ENCODE measurements around the gene DNAJB2. TPM values are rescaled to one million over a fixed set of nuclear protein-coding genes. Genes with fewer than 3 reads are reported as not detected.
"Not testable (repeated sequence)": the region's sequence is repeated elsewhere in the genome, so short reads cannot be mapped to it uniquely, and the experiment has no call there.

DNAJB2 gene
- total RNA-seq, 1 experiment from 2014 or later = 36.2 TPM

DNA sequence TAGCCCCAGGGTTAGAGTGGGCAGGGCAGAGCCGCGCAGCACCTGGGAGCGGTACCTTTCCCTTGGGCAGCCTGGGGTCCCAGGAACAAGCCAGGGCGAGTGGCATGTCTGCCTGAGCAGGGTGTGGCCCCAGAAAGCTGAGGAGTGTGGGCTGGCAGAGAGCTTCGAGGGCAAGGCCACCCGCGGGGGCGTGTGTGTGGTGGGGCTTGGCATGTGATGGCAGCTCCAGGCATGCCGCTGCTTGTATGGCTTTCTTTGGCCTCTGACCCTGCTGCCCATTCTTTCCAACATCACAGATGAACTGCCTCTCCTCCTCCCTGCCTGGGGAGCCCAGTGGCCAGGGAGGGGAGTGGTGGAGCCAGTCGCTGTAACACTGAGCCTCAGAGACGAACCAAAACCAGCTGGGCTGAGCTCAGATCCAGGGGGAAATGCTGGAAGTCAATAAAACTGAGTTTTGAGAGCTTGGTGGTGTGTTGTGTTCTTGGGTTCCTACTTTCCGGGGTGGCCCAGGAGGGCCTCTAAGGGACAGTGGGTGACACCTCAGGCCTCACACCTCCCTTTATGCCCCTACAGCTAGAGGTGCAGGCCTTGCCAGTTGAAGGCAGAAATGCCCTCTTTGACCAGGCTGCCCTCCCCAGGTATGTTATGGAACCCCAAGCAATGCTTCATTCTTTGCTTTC is 7.4 kb downstream of the DNAJB2 start:
- ChIA-PET CTCF (interaction anchor here (1.2 to 1.7 kb wide), 2 partner anchors 8 to 9 kb away, joined by 3 to 18 read pairs; partner anchors contain the start of gene DNAJB2), RAD21 (ENCODE audit: low non-redundant PET in 1 of 2, low total read pairs in 2 of 2, uncharacterized antibody in 2 of 2, unreplicated experiment in 2 of 2) (no interaction called here), POLR2A (no interaction called here)
- H2AFZ ChIP-seq (ENCODE audit: low read depth, low read length, poor library complexity, severe bottlenecking) = no peak overlapping the region
- H3K4me1 ChIP-seq (ENCODE audit: control insufficient read depth in 1 of 2, insufficient read depth in 2 of 2, low read length in 2 of 2) = peaks cover 16 to 18% of the 10 kb centered on the region in 2 experiments
- H3K9me3 ChIP-seq (ENCODE audit: control insufficient read depth in 1 of 2, insufficient read depth in 1 of 2, low read depth in 1 of 2, low read length in 2 of 2) = no peaks in the 10 kb centered on the region
- no peaks in the 10 kb centered on the region for H3K36me3 ChIP-seq (ENCODE audit: control insufficient read depth in 1 of 2, insufficient read depth in 2 of 2, low read length in 2 of 2)
- H3K9ac ChIP-seq (ENCODE audit: low read length) = no peak overlapping the region
- H3K27me3 ChIP-seq (ENCODE audit: insufficient read depth, low read length) = no peaks in the 10 kb centered on the region
- H3K27ac ChIP-seq (ENCODE audit: low read depth, low read length) = peak overlapping the region; percentile 22; the same call in 1 of the 2 replicates
- no peaks in the 10 kb centered on the region for H4K20me1 ChIP-seq (ENCODE audit: insufficient read depth)
- TF ChIP-seq FOSL1 (IDR thresholded peaks at IDR 0.05; ENCODE audit: low read depth) (no peak), YY1 (IDR thresholded peaks at IDR 0.05; ENCODE audit: extremely low read depth, insufficient replicate concordance, low read depth, low read length) (no peak), CBX3 (IDR thresholded peaks at IDR 0.05; ENCODE audit: low read depth) (no peak), EZH2phosphoT487 (IDR thresholded peaks at IDR 0.05; ENCODE audit: borderline replicate concordance) (no peak), POLR2A (IDR thresholded peaks at IDR 0.05; ENCODE audit: borderline replicate concordance, extremely low read depth, insufficient read depth, insufficient read length) (no peak), CEBPB (IDR thresholded peaks at IDR 0.05; ENCODE audit: low read depth) (no peak), EGR1 (IDR thresholded peaks at IDR 0.05; ENCODE audit: low read depth) (no peak), ELF1 (IDR thresholded peaks at IDR 0.05; ENCODE audit: borderline replicate concordance, low read depth) (no peak), SRF (IDR thresholded peaks at IDR 0.05; ENCODE audit: low read depth) (no peak), SIN3A (IDR thresholded peaks at IDR 0.05; ENCODE audit: low read depth) (no peak), ZNF274 (IDR thresholded peaks at IDR 0.05; ENCODE audit: low read depth, low read length) (no peak), TCF7L2 (IDR thresholded peaks at IDR 0.05; ENCODE audit: borderline replicate concordance, extremely low read depth, insufficient read depth, insufficient read length) (no peak), RAD21 (IDR thresholded peaks at IDR 0.05; ENCODE audit: low read depth) (no peak), ZFX (IDR thresholded peaks at IDR 0.05) (no peak), EZH2 (IDR thresholded peaks at IDR 0.05) (no peak), POLR2AphosphoS5 (IDR thresholded peaks at IDR 0.05; ENCODE audit: low read depth, low read length) (no peak)
- TF ChIP-seq, protein P1, sequence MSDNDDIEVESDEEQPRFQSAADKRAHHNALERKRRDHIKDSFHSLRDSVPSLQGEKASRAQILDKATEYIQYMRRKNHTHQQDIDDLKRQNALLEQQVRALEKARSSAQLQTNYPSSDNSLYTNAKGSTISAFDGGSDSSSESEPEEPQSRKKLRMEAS (IDR thresholded peaks at IDR 0.05) = no peak
- TF ChIP-seq, protein P2, sequence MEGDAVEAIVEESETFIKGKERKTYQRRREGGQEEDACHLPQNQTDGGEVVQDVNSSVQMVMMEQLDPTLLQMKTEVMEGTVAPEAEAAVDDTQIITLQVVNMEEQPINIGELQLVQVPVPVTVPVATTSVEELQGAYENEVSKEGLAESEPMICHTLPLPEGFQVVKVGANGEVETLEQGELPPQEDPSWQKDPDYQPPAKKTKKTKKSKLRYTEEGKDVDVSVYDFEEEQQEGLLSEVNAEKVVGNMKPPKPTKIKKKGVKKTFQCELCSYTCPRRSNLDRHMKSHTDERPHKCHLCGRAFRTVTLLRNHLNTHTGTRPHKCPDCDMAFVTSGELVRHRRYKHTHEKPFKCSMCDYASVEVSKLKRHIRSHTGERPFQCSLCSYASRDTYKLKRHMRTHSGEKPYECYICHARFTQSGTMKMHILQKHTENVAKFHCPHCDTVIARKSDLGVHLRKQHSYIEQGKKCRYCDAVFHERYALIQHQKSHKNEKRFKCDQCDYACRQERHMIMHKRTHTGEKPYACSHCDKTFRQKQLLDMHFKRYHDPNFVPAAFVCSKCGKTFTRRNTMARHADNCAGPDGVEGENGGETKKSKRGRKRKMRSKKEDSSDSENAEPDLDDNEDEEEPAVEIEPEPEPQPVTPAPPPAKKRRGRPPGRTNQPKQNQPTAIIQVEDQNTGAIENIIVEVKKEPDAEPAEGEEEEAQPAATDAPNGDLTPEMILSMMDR (IDR thresholded peaks at IDR 0.05 in 2 of 3, conservative IDR thresholded peaks at IDR 0.05 in 1 of 3; ENCODE audit: borderline replicate concordance in 1 of 3, insufficient read depth in 1 of 3, low read depth in 2 of 3, low read length in 2 of 3) = no peak
- H3K9me2 ChIP-seq (ENCODE audit: insufficient read depth) = no peaks in the 10 kb centered on the region
- peak; percentile 51 for ATAC-seq
- H3K4me3 ChIP-seq (replicated peaks in 1 of 2; ENCODE audit: low read depth in 1 of 2, low read length in 2 of 2) = no peak overlapping the region
- no TSS peak for BruUV-seq (replicated peaks)
- no peak for DNase-seq (ENCODE audit: low read depth, low spot score)
- H3K4me2 ChIP-seq (ENCODE audit: low read length) = peak overlapping the region; percentile 18; the same call in 1 of the 2 replicates
- H3K79me2 ChIP-seq (ENCODE audit: insufficient read depth, low read length) = no peaks in the 10 kb centered on the region
- intact Hi-C loops (cut with micrococcal nuclease) = no loop called here

DNA sequence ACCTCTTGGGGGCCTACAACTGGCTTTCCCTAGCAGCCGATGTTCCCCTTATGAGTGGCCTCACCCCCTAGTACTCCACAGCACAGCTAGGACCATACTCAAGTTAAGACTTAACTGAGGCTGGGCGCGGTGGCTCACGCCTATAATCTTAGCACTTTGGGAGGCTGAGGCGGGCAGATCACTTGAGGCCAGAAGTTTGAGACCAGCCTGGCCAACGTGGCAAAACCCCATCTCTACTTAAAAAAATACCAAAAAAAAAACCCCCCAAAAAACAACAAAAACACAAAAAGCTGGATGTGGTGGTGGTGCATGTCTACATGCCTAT is 7.9 kb downstream of the DNAJB2 start:
- DNase-seq (ENCODE audit: low read depth, low spot score); H3K36me3 ChIP-seq (ENCODE audit: control insufficient read depth in 1 of 2, insufficient read depth in 2 of 2, low read length in 2 of 2); RAD21 ChIA-PET (ENCODE audit: low non-redundant PET in 1 of 2, low total read pairs in 2 of 2, uncharacterized antibody in 2 of 2, unreplicated experiment in 2 of 2); ATAC-seq; H3K9me2 ChIP-seq (ENCODE audit: insufficient read depth); H3K27ac ChIP-seq (ENCODE audit: low read depth, low read length); H3K27me3 ChIP-seq (ENCODE audit: insufficient read depth, low read length); H3K9me3 ChIP-seq (ENCODE audit: control insufficient read depth in 1 of 2, insufficient read depth in 1 of 2, low read depth in 1 of 2, low read length in 2 of 2); H3K4me3 ChIP-seq (replicated peaks in 1 of 2; ENCODE audit: low read depth in 1 of 2, low read length in 2 of 2); POLR2A ChIA-PET; H2AFZ ChIP-seq (ENCODE audit: low read depth, low read length, poor library complexity, severe bottlenecking); H3K79me2 ChIP-seq (ENCODE audit: insufficient read depth, low read length); intact Hi-C loops (cut with micrococcal nuclease); H3K4me2 ChIP-seq (ENCODE audit: low read length); BruUV-seq (replicated peaks); H3K9ac ChIP-seq (ENCODE audit: low read length); H4K20me1 ChIP-seq (ENCODE audit: insufficient read depth): not testable (repeated sequence)
- H3K4me1 ChIP-seq (ENCODE audit: control insufficient read depth in 1 of 2, insufficient read depth in 2 of 2, low read length in 2 of 2) = peaks cover 16 to 18% of the 10 kb centered on the region in 2 experiments
- CTCF ChIA-PET = interaction anchor here (1.2 to 1.7 kb wide), 2 partner anchors 8 kb away, joined by 3 to 18 read pairs; partner anchors contain the start of gene DNAJB2
